PC-3 (cell line): ENCODE measurements around the gene CXCL3. TPM values are rescaled to one million over a fixed set of nuclear protein-coding genes. Genes with fewer than 3 reads are reported as not detected.
"Not testable (repeated sequence)": the region's sequence is repeated elsewhere in the genome, so short reads cannot be mapped to it uniquely, and the experiment has no call there.

Experiments used
- ATAC-seq: fragments of 200-7000 bp; cut with Tn5 transposase; 2 replicates; pipeline ENCODE4 v1.9.1; 2020; ENCODE audit warnings: mild to moderate bottlenecking, moderate library complexity
- BruUV-seq: library from RNA; stranded (reverse); fragments of 400-500 nt; replicated peaks from 2 replicates; lab custom pipeline; 2021; lab: Mats Ljungman, UMichigan
- CTCF ChIA-PET: fragments of 300-600 bp; sonication (Branson Sonifier 250); formaldehyde crosslinking; loops from one replicate; lab custom pipeline; 2022; ENCODE audit warnings: antibody characterized with exemption; lab: Charles Lee
- POLR2A ChIA-PET: fragments of 300-600 bp; sonication (Branson Sonifier 250); formaldehyde crosslinking; loops from one replicate; lab custom pipeline; 2022; ENCODE audit warnings: antibody characterized with exemption; ENCODE audit not compliant: unreplicated experiment; lab: Charles Lee
- DNase-seq: peaks from one replicate; pipeline ENCODE4 v3.0.0-alpha.2; 2015
- H2AFZ ChIP-seq: fragments of 300-600 bp; sonication (generic); 2 replicates; pipeline ENCODE4 v1.6.0; 2016; ENCODE audit warnings: antibody characterized with exemption, low read length
- H3F3A ChIP-seq: fragments of 300-600 bp; sonication (generic); one replicate; pipeline ENCODE4 v1.6.0; 2017; ENCODE audit warnings: antibody characterized with exemption, low read length, control low read depth, mild to moderate bottlenecking; ENCODE audit not compliant: unreplicated experiment
- H3K27ac ChIP-seq: fragments of 300-600 bp; sonication (generic); 2 replicates; pipeline ENCODE4 v1.5.1; 2016; ENCODE audit warnings: mild to moderate bottlenecking, low read length
- H3K27me3 ChIP-seq: fragments of 300-600 bp; sonication (generic); 2 replicates; pipeline ENCODE4 v1.6.1; 2016; ENCODE audit warnings: low read length, mixed read lengths
- H3K36me3 ChIP-seq: fragments of 300-600 bp; sonication (generic); 2 replicates; pipeline ENCODE4 v1.6.1; 2016; ENCODE audit warnings: low read depth, mixed run types, low read length, mixed read lengths
- H3K4me1 ChIP-seq: fragments of 300-600 bp; sonication (generic); 2 replicates; pipeline ENCODE4 v1.5.1; 2016; ENCODE audit warnings: low read length; ENCODE audit not compliant: insufficient read depth
- H3K4me2 ChIP-seq: fragments of 300-600 bp; sonication (generic); 2 replicates; pipeline ENCODE4 v1.6.0; 2016; ENCODE audit warnings: low read length
- H3K4me3 ChIP-seq: fragments of 300-600 bp; sonication (generic); 2 replicates; pipeline ENCODE4 v1.5.1; 2016; ENCODE audit warnings: mild to moderate bottlenecking, low read length, mixed read lengths
- H3K79me2 ChIP-seq: fragments of 300-600 bp; sonication (generic); 2 replicates; pipeline ENCODE4 v1.6.1; 2017; ENCODE audit warnings: low read length, mixed read lengths
- H3K9ac ChIP-seq: fragments of 300-600 bp; sonication (generic); 2 replicates; pipeline ENCODE4 v1.6.0; 2016; ENCODE audit warnings: mild to moderate bottlenecking, low read length
- H3K9me2 ChIP-seq: fragments of 300-600 bp; sonication (generic); replicated peaks from 2 replicates; pipeline ENCODE4 v1.6.1; 2016; ENCODE audit warnings: mixed run types, low read length, mixed read lengths
- H3K9me3 ChIP-seq: fragments of 300-600 bp; sonication (generic); 2 replicates; pipeline ENCODE4 v1.6.1; 2016; ENCODE audit warnings: low read length, mixed read lengths
- H4K20me1 ChIP-seq: fragments of 300-600 bp; sonication (generic); 2 replicates; pipeline ENCODE4 v1.6.1; 2016; ENCODE audit warnings: low read length, mixed read lengths
- CTCF ChIP-seq: fragments of 300-600 bp; sonication (generic); conservative IDR thresholded peaks from 2 replicates; pipeline ENCODE4 v1.5.1; 2017; ENCODE audit warnings: antibody characterized with exemption, low read depth, mild to moderate bottlenecking, low read length
- EZH2 ChIP-seq: fragments of 300-600 bp; sonication (generic); IDR thresholded peaks from one replicate; pipeline ENCODE4 v1.6.1; 2017; ENCODE audit warnings: antibody characterized with exemption, mild to moderate bottlenecking, low read length; ENCODE audit not compliant: unreplicated experiment
- EZH2phosphoT487 ChIP-seq: fragments of 300-600 bp; sonication (generic); IDR thresholded peaks from 2 replicates; pipeline ENCODE4 v1.6.1; 2018; ENCODE audit warnings: mild to moderate bottlenecking, antibody characterized with exemption, low read length, borderline replicate concordance
- intact Hi-C: fragments of 100-400 bp; cut with micrococcal nuclease; formaldehyde crosslinking; loops from 2 replicates; pipeline ENCODE4 v1.9.0; 2023
- total RNA-seq: library from RNA; depleted of rRNA; stranded (reverse); fragments of >200 nt; gene quantifications from 2 replicates; pipeline ENCODE4 v1.2.3, GENCODE V29; 2014

Gene CXCL3
- total RNA-seq, 1 experiment from 2014 or later, result 28.9 TPM

- Histone ChIP-seq H3K9me3 (no peaks in the 10 kb centered on the region), H3K4me3 (no peak overlapping the region), H3K36me3 (no peaks in the 10 kb centered on the region), H3K4me2 (no peak overlapping the region), H2AFZ (0 out of 2 replicates have a peak overlapping the region, but pooled peaks have one; percentile 9), H3K27ac (no peak overlapping the region), H3K79me2 (no peaks in the 10 kb centered on the region), H4K20me1 (no peaks in the 10 kb centered on the region), H3K9me2 (0 out of 2 replicates have a peak, but pooled peaks cover 2% of the 10 kb centered on the region), H3F3A (no peaks in the 10 kb centered on the region), H3K27me3 (no peaks in the 10 kb centered on the region), H3K4me1 (no peaks in the 10 kb centered on the region), H3K9ac (no peak overlapping the region)
- DNase-seq (no peak), ATAC-seq (no peak)
- intact Hi-C loops, result no loop called here
- CTCF ChIA-PET, result no interaction called here
- POLR2A ChIA-PET, result no interaction called here
- TF ChIP-seq EZH2 (no peak), CTCF (no peak), EZH2phosphoT487 (no peak)
- BruUV-seq, result no TSS peak
Measured at GRCh38 chr4:74081035-74081434, 42.5 kb upstream of the CXCL3 start.

GRCh38 chr4:74080351-74080750 is 41.9 kb upstream of the CXCL3 start:
- POLR2A ChIA-PET, result not testable (repeated sequence)

GRCh38 chr4:74079024-74079423 is 40.5 kb upstream of the CXCL3 start:
- H3K4me2 ChIP-seq, H3K9me2 ChIP-seq, DNase-seq, POLR2A ChIA-PET, H3K9ac ChIP-seq, H4K20me1 ChIP-seq, H3K79me2 ChIP-seq, H2AFZ ChIP-seq, H3K27ac ChIP-seq, H3K9me3 ChIP-seq, intact Hi-C loops, H3K36me3 ChIP-seq, H3K4me3 ChIP-seq, H3K4me1 ChIP-seq, H3K27me3 ChIP-seq, BruUV-seq, H3F3A ChIP-seq, ATAC-seq: not testable (repeated sequence)
- CTCF ChIA-PET, result interaction anchor here (0.6 kb wide), 1 partner anchor 20 kb away, joined by 3 read pairs; the partner anchor contains the start of gene CXCL2

More at GRCh38 chr4:74080351-74080750, 41.9 kb upstream of the CXCL3 start:
- H3K4me2 ChIP-seq, H3K27me3 ChIP-seq, H3K36me3 ChIP-seq, H3K4me3 ChIP-seq, BruUV-seq, H2AFZ ChIP-seq, H4K20me1 ChIP-seq, H3K9me3 ChIP-seq, CTCF ChIA-PET, H3K27ac ChIP-seq, H3K9me2 ChIP-seq, intact Hi-C loops, H3K4me1 ChIP-seq, ATAC-seq, H3K9ac ChIP-seq, DNase-seq, H3F3A ChIP-seq, H3K79me2 ChIP-seq: not testable (repeated sequence)

GRCh38 chr4:74073358-74073757 is 34.9 kb upstream of the CXCL3 start:
- H3K4me3 ChIP-seq, result no peak overlapping the region
- TF ChIP-seq CTCF (no peak), EZH2 (no peak), EZH2phosphoT487 (no peak)
- CTCF ChIA-PET, result no interaction called here
- H3K9ac ChIP-seq, result no peak overlapping the region
- H3K4me2 ChIP-seq, result no peak overlapping the region
- POLR2A ChIA-PET, result no interaction called here
- no peaks in the 10 kb centered on the region; the same call in 1 of the 2 replicates for H3K9me3 ChIP-seq
- H3K36me3 ChIP-seq, result no peaks in the 10 kb centered on the region
- ATAC-seq (no peak), DNase-seq (no peak)
- no peak overlapping the region for H2AFZ ChIP-seq
- no peaks in the 10 kb centered on the region for H3K4me1 ChIP-seq
- no peaks in the 10 kb centered on the region for H3K9me2 ChIP-seq
- H3K27me3 ChIP-seq, result no peaks in the 10 kb centered on the region
- intact Hi-C loops, result no loop called here
- H3F3A ChIP-seq, result no peaks in the 10 kb centered on the region
- no peak overlapping the region for H3K27ac ChIP-seq
- no peaks in the 10 kb centered on the region for H3K79me2 ChIP-seq
- BruUV-seq, result no TSS peak
- no peaks in the 10 kb centered on the region for H4K20me1 ChIP-seq
